SK-N-SH (cell line): ENCODE measurements around the gene SLC24A3. TPM values are rescaled to one million over a fixed set of nuclear protein-coding genes. Genes with fewer than 3 reads are reported as not detected.

Source experiments
- CTCF ChIA-PET: fragments of 300-600, 350-600 bp; formaldehyde crosslinking; extraction: SDS; loops from one replicate; lab custom pipeline; 2021; lab: Yijun Ruan, JAX
- POLR2A ChIA-PET: fragments of 350-600 bp; sonication (Branson Sonifier 250); formaldehyde crosslinking; extraction: SDS; loops from one replicate; lab custom pipeline; 2020; ENCODE audit warnings: antibody characterized with exemption, inconsistent platforms; lab: Yijun Ruan, JAX
- DNase-seq: peaks from one replicate; pipeline ENCODE4 v3.0.0; 2012
- H2AFZ ChIP-seq: fragments of 200-600 bp; sonication (generic); 2 replicates; pipeline ENCODE4 v1.8.1; 2016; ENCODE audit warnings: antibody characterized with exemption, mild to moderate bottlenecking, low read depth
- H3F3A ChIP-seq: fragments of 200-600 bp; sonication (generic); replicated peaks from 2 replicates; pipeline ENCODE3; 2016; ENCODE audit warnings: antibody characterized with exemption, mild to moderate bottlenecking; ENCODE audit not compliant: insufficient read depth
- H3K27ac ChIP-seq, 2 experiments: fragments of 200-500 bp in 1 of 2; fragments of 200-600 bp in 1 of 2; sonication (Bioruptor generic) in 1 of 2; sonication (generic), shearing (Covaris generic) in 1 of 2; 2 replicates each; pipeline versions ENCODE4 v1.5.1 to v1.6.1; 2014 to 2016; ENCODE audit warnings: low read depth in 2 of 2, inconsistent platforms in 1 of 2, low read length in 1 of 2, mild to moderate bottlenecking in 1 of 2, mixed read lengths in 1 of 2
- H3K27me3 ChIP-seq: fragments of 200-600 bp; sonication (generic), shearing (Covaris generic); 2 replicates; pipeline ENCODE4 v1.6.1; 2016; ENCODE audit warnings: mixed run types; ENCODE audit not compliant: insufficient read depth
- H3K36me3 ChIP-seq, 2 experiments: fragments of 200-500 bp in 1 of 2; fragments of 200-600 bp in 1 of 2; sonication (Bioruptor generic) in 1 of 2; sonication (generic) in 1 of 2; replicated peaks in 1 of 2; 2 replicates each; pipeline versions ENCODE3 to v1.5.1; 2014 to 2016; ENCODE audit warnings: low read length in 1 of 2, mild to moderate bottlenecking in 1 of 2; ENCODE audit not compliant: insufficient read depth in 2 of 2, control insufficient read depth in 1 of 2
- H3K4me1 ChIP-seq, 2 experiments: fragments of 200-500 bp in 1 of 2; fragments of 200-600 bp in 1 of 2; sonication (Bioruptor generic) in 1 of 2; sonication (generic), shearing (Covaris generic) in 1 of 2; 2 replicates each; pipeline versions ENCODE4 v1.5.1 to v1.6.1; 2014 to 2016; ENCODE audit warnings: low read depth in 1 of 2, low read length in 1 of 2, mixed run types in 1 of 2; ENCODE audit not compliant: insufficient read depth in 2 of 2, control insufficient read depth in 1 of 2
- H3K4me2 ChIP-seq: fragments of 200-600 bp; sonication (generic), shearing (Covaris generic); 2 replicates; pipeline ENCODE4 v1.6.1; 2017; ENCODE audit warnings: mixed run types
- H3K4me3 ChIP-seq, 2 experiments: fragments of 200-500 bp in 1 of 2; fragments of 200-600 bp in 1 of 2; sonication (Bioruptor generic) in 1 of 2; sonication (generic), shearing (Covaris generic) in 1 of 2; 2 replicates each; pipeline versions ENCODE4 v1.5.1 to v1.8.1; 2014 to 2016; ENCODE audit warnings: low read depth in 2 of 2, inconsistent platforms in 1 of 2, low read length in 1 of 2, mild to moderate bottlenecking in 1 of 2, mixed read lengths in 1 of 2, moderate library complexity in 1 of 2
- H3K79me2 ChIP-seq: fragments of 200-600 bp; sonication (generic); 2 replicates; pipeline ENCODE4 v1.8.1; 2017; ENCODE audit warnings: mild to moderate bottlenecking; ENCODE audit not compliant: insufficient read depth
- H3K9ac ChIP-seq: fragments of 200-600 bp; sonication (generic); 2 replicates; pipeline ENCODE4 v1.6.1; 2017; ENCODE audit warnings: mixed run types
- H3K9me2 ChIP-seq: fragments of 200-600 bp; sonication (generic); 2 replicates; pipeline ENCODE4 v1.6.1; 2017; ENCODE audit warnings: mixed run types
- H3K9me3 ChIP-seq: fragments of 200-600 bp; sonication (generic); 2 replicates; pipeline ENCODE4 v1.6.1; 2017; ENCODE audit warnings: mixed run types, mild to moderate bottlenecking, moderate library complexity
- H4K20me1 ChIP-seq: fragments of 200-600 bp; sonication (generic); 2 replicates; pipeline ENCODE4 v1.6.1; 2017; ENCODE audit warnings: mild to moderate bottlenecking, mixed run types; ENCODE audit not compliant: insufficient read depth
- CHD2 ChIP-seq: fragments of 150-350 bp; IDR thresholded peaks from 2 replicates; pipeline ENCODE4 v1.6.1; 2018; ENCODE audit warnings: low read length; ENCODE audit not compliant: partially characterized antibody
- EP300 ChIP-seq, 2 experiments: IDR thresholded peaks; 2 replicates each; pipeline versions ENCODE4 v1.4.0 to v1.6.1; 2012; ENCODE audit warnings: borderline replicate concordance in 1 of 2, low read depth in 1 of 2, low read length in 1 of 2
- FOXJ3 ChIP-seq: sonication (generic); formaldehyde crosslinking; IDR thresholded peaks from 2 replicates; pipeline ENCODE4 v1.5.1; 2020; ENCODE audit warnings: mild to moderate bottlenecking, missing genetic modification reagents
- FOXM1 ChIP-seq: IDR thresholded peaks from 2 replicates; pipeline ENCODE4 v1.4.0; 2012; ENCODE audit warnings: low read depth, mild to moderate bottlenecking
- GABPA ChIP-seq: IDR thresholded peaks from 2 replicates; pipeline ENCODE4 v1.4.0; 2012; ENCODE audit warnings: low read depth, mild to moderate bottlenecking
- GATA2 ChIP-seq: sonication (generic); formaldehyde crosslinking; IDR thresholded peaks from 2 replicates; pipeline ENCODE4 v1.5.0; 2020; ENCODE audit warnings: mild to moderate bottlenecking, missing genetic modification reagents
- MAX ChIP-seq: IDR thresholded peaks from 2 replicates; pipeline ENCODE4 v1.4.0; 2012; ENCODE audit warnings: low read depth
- MEF2A ChIP-seq: IDR thresholded peaks from 2 replicates; pipeline ENCODE4 v1.4.0; 2012; ENCODE audit warnings: low read depth, borderline replicate concordance
- NRF1 ChIP-seq: IDR thresholded peaks from 2 replicates; pipeline ENCODE4 v1.6.1; 2012; ENCODE audit warnings: low read depth, mild to moderate bottlenecking, low read length
- POLR2AphosphoS5 ChIP-seq: IDR thresholded peaks from 2 replicates; pipeline ENCODE4 v1.6.1; 2012; ENCODE audit warnings: low read depth, low read length
- RAD21 ChIP-seq: IDR thresholded peaks from 2 replicates; pipeline ENCODE4 v1.6.1; 2012; ENCODE audit warnings: mild to moderate bottlenecking, low read length
- RCOR1 ChIP-seq: fragments of 150-350 bp; IDR thresholded peaks from 2 replicates; pipeline ENCODE4 v1.6.1; 2017; ENCODE audit warnings: antibody characterized with exemption, low read length
- RFX5 ChIP-seq: IDR thresholded peaks from 2 replicates; pipeline ENCODE4 v1.6.1; 2012; ENCODE audit warnings: mild to moderate bottlenecking, improper control_type of control experiment, low read length
- RXRA ChIP-seq: IDR thresholded peaks from 2 replicates; pipeline ENCODE4 v1.4.0; 2012; ENCODE audit warnings: low read depth, mild to moderate bottlenecking, borderline replicate concordance
- SIN3A ChIP-seq: IDR thresholded peaks from 2 replicates; pipeline ENCODE4 v1.6.1; 2012; ENCODE audit warnings: low read depth, mild to moderate bottlenecking, low read length, moderate library complexity, borderline replicate concordance
- SMC3 ChIP-seq: IDR thresholded peaks from 2 replicates; pipeline ENCODE4 v1.6.1; 2012; ENCODE audit warnings: low read depth, low read length, improper control_type of control experiment
- TAF1 ChIP-seq: IDR thresholded peaks from 2 replicates; pipeline ENCODE4 v1.6.1; 2012; ENCODE audit warnings: low read depth, mild to moderate bottlenecking, low read length, moderate library complexity, borderline replicate concordance
- YY1 ChIP-seq: IDR thresholded peaks from 2 replicates; pipeline ENCODE4 v1.4.0; 2012; ENCODE audit warnings: low read depth, mild to moderate bottlenecking
- WGBS: methylation state at CpG from one replicate; pipeline ENCODE4 v1.1.6; 2017; ENCODE audit warnings: low lambda C conversion rate; 5-methylcytosine and 5-hydroxymethylcytosine counted together
- polyA plus RNA-seq, 3 experiments: library from polyadenylated mRNA; depleted of rRNA; stranded (reverse); fragments of >200 nt; gene quantifications; 2 replicates each; pipeline ENCODE4 v1.2.3, GENCODE V29; 2012
- TF ChIP-seq, protein P1 (sequence below): IDR thresholded peaks from 2 replicates; pipeline ENCODE4 v1.4.0; 2012; ENCODE audit warnings: low read depth, borderline replicate concordance

SLC24A3 gene
- polyA plus RNA-seq, 1 of the 3 experiments (the other 2 are of a cell fraction) = not detected

DNA sequence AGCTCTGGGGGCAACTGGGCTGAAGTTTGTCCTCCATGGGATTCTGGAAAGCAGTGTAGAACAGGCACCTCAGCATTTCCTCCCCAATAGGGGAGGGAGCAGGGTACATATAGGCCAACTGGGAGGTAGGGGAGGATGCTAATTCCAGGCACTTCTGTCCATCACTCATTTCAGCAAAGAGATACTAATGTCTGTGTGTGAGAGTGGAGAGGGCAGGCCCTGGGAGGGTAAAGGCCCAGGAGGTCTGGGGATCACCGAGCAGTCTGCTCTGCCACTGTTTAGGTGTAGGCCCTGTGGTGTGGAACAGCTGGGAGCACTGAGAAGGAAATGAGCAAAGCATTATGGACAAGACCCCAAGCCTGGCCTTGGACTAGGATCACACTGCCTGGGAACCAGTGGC lies 158.7 kb downstream of the SLC24A3 start:
- Histone ChIP-seq H3K4me3 (no peak overlapping the region), H3K9me3 (no peaks in the 10 kb centered on the region), H3K4me1 (no peaks in the 10 kb centered on the region; a peak in 1 of 4 replicates), H3K9me2 (no peaks in the 10 kb centered on the region), H4K20me1 (no peaks in the 10 kb centered on the region), H3K4me2 (no peak overlapping the region), H3K36me3 (no peaks in the 10 kb centered on the region), H3K27ac (no peak overlapping the region), H3K79me2 (no peaks in the 10 kb centered on the region), H3F3A (no peaks in the 10 kb centered on the region), H3K27me3 (0 out of 2 replicates have a peak, but pooled peaks cover 7% of the 10 kb centered on the region), H3K9ac (no peak overlapping the region), H2AFZ (no peak overlapping the region)
- CTCF ChIA-PET = no interaction called here
- TF ChIP-seq GATA2 (CRISPR knock-in tag) = no peak
- no peak for TF ChIP-seq RCOR1
- no peak for TF ChIP-seq NRF1
- no peak for TF ChIP-seq RXRA
- no peak for TF ChIP-seq SIN3A
- TF ChIP-seq FOXJ3 = no peak
- no peak for TF ChIP-seq POLR2AphosphoS5
- no peak for TF ChIP-seq EP300 (IDR thresholded peaks at IDR 0.05; ENCODE audit: borderline replicate concordance in 1 of 2, low read depth in 1 of 2, low read length in 1 of 2)
- TF ChIP-seq TAF1 = no peak
- POLR2A ChIA-PET = no interaction called here
- DNase-seq = no peak
- WGBS = 0% methylated on average over 1 of the region's 1 CpG

DNA sequence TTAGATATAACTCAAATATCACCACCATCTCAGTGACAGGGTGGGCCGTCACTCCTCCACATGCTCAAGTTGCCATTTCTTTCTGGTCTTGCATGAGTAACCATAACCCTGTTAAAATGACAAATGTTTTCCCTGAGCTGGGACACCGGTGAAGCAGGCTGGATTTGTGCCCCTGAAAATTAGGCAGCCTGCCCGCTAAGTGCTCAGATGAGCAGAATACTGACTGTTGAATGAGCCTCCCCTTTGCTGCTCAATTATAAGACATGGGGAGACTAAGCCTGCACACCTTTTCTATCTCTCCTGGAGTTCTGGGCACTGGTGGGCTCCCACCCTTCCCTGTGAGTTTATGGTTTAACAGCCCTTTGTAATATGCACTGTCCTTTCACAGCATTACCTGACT lies 161.8 kb downstream of the SLC24A3 start:
- no peak overlapping the region for H3K27ac ChIP-seq
- TF ChIP-seq CHD2 (no peak), GABPA (no peak), SMC3 (no peak), RAD21 (no peak), RCOR1 (no peak), RFX5 (no peak), MAX (no peak), TAF1 (no peak), FOXM1 (no peak), SIN3A (no peak), YY1 (no peak), RXRA (no peak), EP300 (IDR thresholded peaks at IDR 0.05; ENCODE audit: borderline replicate concordance in 1 of 2, low read depth in 1 of 2, low read length in 1 of 2) (no peak), MEF2A (no peak), NRF1 (no peak)
- TF ChIP-seq, protein P1, sequence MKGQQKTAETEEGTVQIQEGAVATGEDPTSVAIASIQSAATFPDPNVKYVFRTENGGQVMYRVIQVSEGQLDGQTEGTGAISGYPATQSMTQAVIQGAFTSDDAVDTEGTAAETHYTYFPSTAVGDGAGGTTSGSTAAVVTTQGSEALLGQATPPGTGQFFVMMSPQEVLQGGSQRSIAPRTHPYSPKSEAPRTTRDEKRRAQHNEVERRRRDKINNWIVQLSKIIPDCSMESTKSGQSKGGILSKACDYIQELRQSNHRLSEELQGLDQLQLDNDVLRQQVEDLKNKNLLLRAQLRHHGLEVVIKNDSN = no peak
- TF ChIP-seq, all 33 proteins: peak for 0
- H3K4me2 ChIP-seq = no peak overlapping the region
- H4K20me1 ChIP-seq = no peaks in the 10 kb centered on the region
- peaks cover 7% of the 10 kb centered on the region; the same call in 1 of the 2 replicates for H3K27me3 ChIP-seq
- no peaks in the 10 kb centered on the region for H3F3A ChIP-seq
- no peaks in the 10 kb centered on the region; a peak in 1 of 4 replicates for H3K4me1 ChIP-seq
- H2AFZ ChIP-seq = no peak overlapping the region
- H3K9ac ChIP-seq = no peak overlapping the region
- H3K79me2 ChIP-seq = no peaks in the 10 kb centered on the region
- WGBS = 20% methylated on average over 3 of the region's 3 CpGs
- H3K9me3 ChIP-seq = no peaks in the 10 kb centered on the region
- DNase-seq = no peak
- no peaks in the 10 kb centered on the region for H3K36me3 ChIP-seq
- H3K4me3 ChIP-seq = no peak overlapping the region
- ChIA-PET CTCF (no interaction called here), POLR2A (no interaction called here)
- no peaks in the 10 kb centered on the region for H3K9me2 ChIP-seq
